GM04504 (cell line): ENCODE data around the gene NOXO1.
"Not testable (repeated sequence)": the region's sequence is repeated elsewhere in the genome, so short reads cannot be mapped to it uniquely, and the experiment has no call there.

ENCODE experiments used
- DNase-seq: peaks from one replicate; pipeline ENCODE4 v3.0.0-alpha.2; 2012; ENCODE audit warnings: low read depth

The NOXO1 gene

DNA sequence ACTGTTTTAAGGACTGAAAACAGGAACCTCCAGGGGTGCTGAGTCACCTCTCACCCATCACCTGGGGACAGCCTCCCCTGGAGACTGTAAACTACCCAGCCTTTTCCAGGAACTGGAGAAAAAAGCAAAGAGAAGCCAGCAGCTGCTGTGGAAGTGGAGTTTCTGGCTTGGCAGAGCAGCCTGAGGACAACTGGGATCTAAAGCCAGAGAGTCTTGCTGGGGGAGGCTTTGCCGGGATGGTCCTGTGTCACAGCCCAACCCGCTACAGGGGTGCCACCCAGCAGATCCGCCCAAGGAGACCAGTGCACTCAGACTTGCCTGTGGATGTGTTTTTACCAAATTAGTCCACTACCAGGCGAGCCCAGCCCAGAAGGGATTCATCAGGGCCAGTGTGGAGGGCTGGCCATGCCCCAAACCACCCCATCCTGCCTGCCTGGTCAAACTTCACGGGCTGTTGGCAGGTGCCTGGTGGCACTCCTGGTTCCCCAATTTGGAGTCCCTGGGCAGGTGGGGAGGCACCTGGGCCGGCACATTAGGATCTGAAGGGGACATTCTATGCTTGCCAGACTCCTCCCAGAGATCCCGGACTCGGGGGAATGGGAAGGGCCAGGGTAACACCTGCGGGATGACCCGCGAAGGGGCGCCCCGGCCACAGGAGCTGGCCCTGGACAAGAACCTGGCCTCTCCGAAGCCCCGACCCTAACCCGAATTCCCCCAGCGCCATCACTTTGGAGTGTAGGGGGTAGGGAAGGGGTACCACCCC is 39.0 kb downstream of the NOXO1 start:
- no peak for DNase-seq

DNA sequence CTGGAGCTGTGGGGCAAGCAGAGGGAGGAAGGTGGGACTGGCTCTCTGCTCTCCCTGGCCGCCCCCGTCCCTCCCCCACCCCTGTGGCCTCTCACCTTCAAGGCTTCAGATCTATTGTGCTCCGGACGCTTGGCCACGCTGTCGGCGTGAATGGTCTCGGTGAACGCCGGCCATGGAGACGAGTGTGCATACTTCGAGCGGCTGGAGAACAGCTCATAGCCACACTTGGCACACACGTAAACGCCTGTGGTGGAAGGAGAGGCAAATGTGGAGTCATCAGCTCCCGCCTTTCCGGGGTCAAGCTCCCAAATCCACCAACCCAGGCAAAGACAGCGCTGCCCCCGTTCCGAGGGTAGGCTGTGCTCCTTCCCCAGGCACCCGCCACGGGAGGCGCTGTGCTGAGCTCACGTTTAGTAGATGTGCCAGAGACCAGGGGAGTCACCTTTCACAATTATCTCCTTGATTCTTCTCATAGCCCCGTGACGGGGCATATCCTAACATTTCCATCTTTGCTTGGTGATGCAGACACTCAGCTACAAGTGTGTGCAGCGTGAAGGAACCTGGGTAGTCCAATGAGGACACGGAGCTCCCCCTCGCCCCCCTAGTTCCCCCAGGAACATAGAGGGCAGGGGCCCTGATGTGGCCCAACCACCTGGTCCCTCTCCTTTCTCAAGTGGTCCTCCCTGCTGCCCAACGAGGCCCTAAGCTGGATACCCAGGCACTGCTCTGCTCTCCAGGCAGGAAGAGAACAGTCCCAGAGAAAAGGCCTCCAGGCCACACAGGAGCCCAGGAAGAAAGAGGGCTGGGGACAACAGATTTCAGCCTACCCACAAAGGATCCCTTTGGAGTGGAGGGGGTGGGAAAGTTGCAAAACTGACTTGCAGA is 39.9 kb downstream of the NOXO1 start:
- no peak for DNase-seq

DNA sequence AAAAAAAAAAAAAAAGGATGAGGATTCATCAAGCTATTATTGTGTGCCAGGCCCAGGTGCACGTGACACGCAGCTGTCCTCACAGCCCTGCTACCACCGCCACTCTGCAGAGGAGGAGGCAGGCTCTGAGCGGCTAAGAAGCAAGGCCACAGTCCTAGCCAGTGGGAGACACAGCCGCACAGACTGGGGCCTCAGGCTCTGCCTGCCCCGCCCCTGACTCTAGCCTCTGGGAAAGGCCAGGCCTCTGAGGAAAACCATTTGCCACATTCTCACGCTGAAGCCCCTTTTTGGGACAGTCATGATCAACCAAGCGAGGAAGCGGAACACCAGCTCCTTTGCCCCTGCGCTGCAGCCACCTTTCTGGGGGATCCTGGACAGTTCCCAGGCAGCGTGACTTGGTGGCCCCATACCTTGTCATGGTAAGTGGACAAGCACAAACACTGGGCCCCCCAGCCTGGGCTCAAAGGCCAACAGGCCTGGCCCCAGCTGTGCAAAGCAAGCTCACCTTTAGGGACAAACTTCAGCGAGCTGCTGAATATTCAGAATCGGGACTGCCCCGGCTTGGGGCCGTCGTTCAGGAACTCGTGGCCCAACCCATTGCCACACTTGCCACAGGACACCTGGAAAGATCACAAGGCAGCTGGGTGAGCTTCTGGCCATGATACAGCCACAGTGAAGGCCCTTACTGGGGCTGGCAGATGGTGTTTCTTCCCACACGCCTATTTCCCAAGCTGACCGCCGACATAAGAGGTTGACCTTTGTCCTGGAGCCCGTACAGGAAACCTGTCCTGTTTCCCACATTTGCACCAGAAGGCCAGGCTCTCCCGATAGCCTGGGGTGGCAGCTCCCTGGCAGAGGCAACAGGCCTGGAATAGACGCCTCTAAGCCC is 40.8 kb downstream of the NOXO1 start:
- no peak for DNase-seq

DNA sequence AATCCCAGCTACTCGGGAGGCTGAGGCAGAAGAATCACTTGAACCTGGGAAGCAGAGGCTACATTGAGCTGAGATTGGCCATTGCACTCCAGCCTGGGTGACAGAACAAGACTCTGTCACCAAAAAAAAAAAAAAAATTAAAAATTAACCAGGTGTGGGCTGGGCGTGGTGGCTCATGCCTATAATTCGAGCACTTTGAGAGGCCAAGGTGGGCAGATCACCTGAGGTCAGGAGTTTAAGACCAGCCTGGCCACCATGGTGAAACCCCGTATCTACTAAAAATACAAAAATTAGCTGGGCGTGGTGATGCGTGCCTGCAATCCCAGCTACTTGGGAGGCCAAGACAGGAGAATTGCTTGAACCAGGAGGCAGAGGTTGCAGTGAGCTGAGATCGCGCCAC is 41.4 kb downstream of the NOXO1 start:
- not testable (repeated sequence) for DNase-seq

DNA sequence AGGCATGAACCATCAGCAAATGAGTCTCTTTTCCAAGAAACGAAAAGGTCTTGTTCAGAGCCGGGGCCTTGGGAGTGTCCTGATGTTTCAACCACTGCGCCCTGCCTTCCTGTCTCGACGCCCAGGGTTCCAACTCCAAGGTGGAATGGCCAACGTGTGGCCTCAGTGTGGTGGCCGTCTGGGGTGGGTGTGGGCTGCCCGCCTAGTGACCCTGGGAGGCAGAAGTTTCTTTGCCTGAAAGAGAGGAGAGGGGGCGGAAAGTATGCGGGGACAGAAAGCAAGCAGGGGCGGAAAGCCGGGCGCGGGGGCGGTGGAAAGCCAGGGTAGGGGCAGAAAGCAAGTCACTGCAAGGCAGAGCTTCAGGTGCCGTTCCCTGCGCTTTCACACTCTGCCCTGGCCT is 42.4 kb downstream of the NOXO1 start:
- DNase-seq = no peak

DNA sequence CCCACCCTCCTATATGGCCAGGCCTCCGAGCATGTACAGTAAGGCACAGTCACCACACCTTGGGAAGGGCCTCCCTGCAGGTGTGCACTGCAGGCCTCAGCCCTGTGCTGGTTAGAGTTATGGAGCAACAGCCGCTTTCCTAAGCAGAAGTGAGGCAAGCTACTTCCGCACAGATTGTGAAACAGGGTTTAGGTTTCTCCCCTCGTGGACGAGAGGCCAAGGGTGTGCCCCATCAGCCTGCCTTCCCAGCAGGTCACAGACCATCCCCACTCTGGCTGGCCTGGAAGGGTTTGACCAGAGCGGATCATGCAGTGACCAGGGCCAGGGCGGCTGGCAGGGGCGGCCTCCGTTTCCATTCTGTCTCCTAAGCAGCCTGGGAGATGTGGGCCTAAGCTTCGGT is 43.0 kb downstream of the NOXO1 start:
- no peak for DNase-seq

DNA sequence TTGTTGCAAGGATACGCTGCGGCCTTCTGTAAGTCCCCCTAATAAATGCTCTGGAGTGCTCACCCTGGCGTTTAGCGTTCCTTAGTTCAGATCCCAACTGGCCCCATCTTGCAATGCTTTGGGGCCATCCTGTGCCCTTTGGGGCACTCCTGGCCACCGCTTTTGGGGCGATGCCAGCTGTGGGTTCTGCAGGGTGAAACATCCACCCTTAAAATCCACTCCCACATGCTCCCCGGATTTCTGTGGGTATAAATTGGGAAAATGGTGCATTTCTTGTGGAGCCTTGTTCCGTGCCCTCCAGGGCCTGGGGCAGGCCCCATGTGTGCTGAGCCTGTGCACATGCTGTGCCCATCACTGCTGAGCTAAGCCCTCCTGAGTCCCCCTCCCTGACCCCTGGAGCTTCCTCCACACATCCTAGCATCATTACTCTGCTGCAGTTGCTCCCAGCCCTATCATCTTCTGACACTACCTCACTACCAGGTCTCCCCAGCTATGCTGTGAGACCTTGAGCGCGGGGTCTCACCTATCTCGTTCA is 44.3 kb downstream of the NOXO1 start:
- no peak for DNase-seq

DNA sequence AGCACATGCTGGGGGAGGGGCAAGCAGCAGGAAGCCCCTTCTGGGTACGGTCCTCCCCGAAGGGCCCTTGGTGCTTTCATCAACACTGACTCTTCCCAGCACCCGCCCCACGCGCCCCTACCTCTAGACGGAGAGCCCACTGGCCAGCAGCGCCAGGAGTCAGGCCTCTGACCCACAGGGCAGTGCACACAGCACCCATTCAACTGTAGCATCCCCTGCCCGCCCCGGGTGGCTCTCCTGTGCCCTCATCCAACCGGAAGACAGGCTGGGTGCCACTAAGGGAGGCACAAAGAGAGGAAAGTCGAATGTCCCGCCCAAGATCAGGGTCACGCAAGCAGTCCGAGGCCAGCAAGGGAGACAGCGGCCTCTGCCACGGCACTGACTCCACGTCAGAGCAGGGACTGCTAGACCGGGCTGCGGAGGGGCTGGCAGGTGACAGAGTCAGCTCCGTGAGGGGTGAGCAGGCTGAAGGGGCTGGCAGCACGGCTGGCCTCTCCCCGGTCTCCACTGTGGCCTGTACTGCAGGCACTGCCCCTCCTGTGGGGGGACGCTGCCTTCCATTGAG is 48.1 kb downstream of the NOXO1 start:
- DNase-seq = no peak

DNA sequence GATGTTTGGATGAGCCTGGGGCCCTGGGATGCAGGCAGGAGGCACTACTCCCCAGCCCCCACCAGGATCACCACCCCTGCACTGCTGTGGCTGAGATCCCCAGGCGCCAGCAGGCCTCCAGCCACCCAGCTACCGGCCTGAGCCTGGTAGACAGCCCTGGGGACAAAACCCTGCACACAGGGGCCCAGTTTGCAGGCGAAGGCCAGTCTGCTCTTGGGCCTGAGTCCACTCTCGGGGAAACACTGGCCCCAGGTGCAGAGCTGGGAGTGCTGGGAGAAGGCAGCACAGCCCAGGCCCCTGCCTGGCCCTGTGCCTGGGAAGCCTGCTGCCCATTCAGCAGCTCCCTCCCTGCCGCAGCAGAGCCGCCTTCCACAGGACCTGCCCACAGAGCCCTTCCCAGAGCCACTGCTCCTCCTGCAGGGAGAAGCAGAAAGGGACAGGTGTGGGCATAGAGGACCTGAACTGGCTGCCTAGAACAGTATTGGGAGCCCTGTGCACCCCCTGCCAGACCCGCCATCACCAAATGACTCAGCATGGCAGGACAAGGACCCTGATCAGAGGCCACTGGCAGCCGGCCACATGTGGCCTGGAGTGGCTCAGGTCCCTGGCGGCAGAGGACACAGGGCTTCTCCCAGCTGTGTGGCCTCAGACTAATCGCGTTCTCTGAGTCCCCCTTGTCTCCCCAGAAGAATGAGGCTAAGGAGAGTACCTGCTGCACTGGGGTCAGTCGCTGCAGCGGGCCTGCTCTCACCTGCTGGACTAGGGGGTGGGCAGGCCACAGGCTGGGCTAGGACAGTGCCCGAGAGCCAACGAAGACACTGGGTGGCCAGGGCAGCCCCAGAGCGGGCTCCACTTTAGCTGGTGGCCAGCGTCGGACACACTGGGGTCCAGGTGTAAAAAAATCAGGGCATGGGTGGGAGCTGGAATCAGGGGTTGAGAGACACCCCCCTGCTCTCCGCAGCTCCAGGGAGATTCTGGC is 48.9 kb downstream of the NOXO1 start:
- DNase-seq = no peak

DNA sequence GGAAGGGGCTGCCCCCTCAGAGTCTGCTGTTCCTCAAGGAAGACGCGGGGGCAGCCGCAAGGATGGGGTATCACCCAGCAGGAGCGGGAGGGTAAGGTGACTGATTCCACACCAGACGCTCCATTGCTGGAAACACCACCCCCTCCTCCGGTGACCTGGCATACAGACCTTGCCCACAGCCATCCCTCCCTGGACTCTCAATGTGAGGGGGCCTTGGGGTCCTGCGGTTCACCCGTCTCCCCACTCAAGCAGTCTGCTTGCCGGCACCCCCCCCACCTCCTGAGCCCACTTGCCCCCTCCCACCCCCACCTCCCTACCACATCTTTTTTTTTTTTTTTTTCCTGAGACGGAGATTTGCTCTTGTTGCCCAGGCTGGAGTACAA is 50.9 kb downstream of the NOXO1 start:
- DNase-seq = no peak

DNA sequence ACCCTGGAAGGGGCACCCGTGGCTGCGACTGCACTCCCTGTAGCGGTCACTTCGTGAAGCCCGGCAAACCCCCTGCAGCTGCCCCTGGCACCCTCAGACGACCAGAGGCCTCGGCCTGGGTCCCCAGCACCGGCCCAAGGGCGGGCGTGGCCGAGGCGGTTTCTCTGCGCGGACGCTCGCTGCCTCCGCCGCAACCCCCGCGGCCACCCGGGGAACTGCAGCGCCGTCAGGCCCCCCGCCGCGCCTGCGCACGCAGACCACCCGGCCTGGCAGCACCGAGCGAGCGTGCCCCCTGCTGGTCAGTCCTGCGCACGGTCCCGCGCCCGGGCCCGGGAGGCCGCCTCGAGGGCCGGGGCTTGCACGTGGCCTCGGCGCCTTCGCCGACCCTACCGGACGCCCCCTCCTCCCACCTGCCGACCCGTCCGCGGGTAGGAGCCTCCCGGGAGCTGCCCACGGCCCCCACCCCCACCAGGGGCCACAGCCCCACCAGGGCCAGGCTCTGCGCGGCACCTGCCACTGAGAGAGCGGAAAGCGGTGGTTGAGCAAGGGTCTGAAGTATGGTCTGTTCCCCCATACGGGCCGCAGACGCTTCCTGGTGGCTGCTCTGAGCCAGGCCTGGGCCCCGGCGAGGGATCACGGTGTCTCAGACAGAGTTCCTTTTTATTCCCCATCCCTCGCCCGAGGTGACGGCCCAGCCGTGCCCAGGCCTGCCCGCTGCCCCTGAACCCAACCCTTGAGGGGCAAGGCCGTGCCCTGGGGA is 51.5 kb downstream of the NOXO1 start:
- DNase-seq = peak; percentile 58

DNA sequence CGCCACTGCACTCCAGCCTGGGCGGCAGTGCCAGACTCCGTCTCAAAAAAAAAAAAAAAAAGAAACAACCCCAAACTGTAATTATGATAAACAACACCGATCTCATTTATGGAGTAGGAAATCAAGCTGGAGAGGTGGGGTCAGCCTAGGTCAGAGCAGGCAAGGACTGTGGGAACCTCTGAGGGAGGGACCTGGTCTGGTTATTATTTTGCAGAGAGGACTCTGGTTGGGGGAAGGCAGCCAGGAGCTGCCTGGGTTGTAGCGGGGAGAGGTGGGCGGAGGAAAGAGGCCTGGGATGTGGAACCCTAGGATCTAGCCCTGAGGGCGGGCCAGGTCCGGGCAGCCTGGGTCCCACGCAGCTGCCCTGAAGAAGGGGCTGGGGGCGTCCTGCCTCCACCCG is 52.2 kb downstream of the NOXO1 start:
- DNase-seq = no peak
